ENCODE results near the gene SMOC2.
"Not testable (repeated sequence)": the region's sequence is repeated elsewhere in the genome, so short reads cannot be mapped to it uniquely, and the experiment has no call there.

Gene SMOC2

GRCh38 chr6:168695701-168696100, 254.7 kb downstream of the SMOC2 start:
- in situ Hi-C loops (cut with MboI; ENCODE audit: low sequenced_read_pairs, unreplicated experiment) = no loop called here
- DNase-seq (ENCODE audit: low spot score) = no peak
- TF ChIP-seq CTCF (IDR thresholded peaks at IDR 0.05; ENCODE audit: borderline replicate concordance, control extremely low read depth, extremely low read depth, insufficient read depth, missing control alignments) = no peak

GRCh38 chr6:168698923-168699322, 257.9 kb downstream of the SMOC2 start:
- no peak for DNase-seq (ENCODE audit: low spot score)
- no peak for TF ChIP-seq CTCF (IDR thresholded peaks at IDR 0.05; ENCODE audit: borderline replicate concordance, control extremely low read depth, extremely low read depth, insufficient read depth, missing control alignments)
- in situ Hi-C loops (cut with MboI; ENCODE audit: low sequenced_read_pairs, unreplicated experiment) = no loop called here

GRCh38 chr6:168699631-168700295, 258.8 kb downstream of the SMOC2 start:
- DNase-seq (ENCODE audit: low spot score) = no peak
- TF ChIP-seq CTCF (IDR thresholded peaks at IDR 0.05; ENCODE audit: borderline replicate concordance, control extremely low read depth, extremely low read depth, insufficient read depth, missing control alignments) = no peak
- in situ Hi-C loops (cut with MboI; ENCODE audit: low sequenced_read_pairs, unreplicated experiment) = no loop called here

GRCh38 chr6:168700880-168701279, 259.9 kb downstream of the SMOC2 start:
- no peak for TF ChIP-seq CTCF (IDR thresholded peaks at IDR 0.05; ENCODE audit: borderline replicate concordance, control extremely low read depth, extremely low read depth, insufficient read depth, missing control alignments)
- in situ Hi-C loops (cut with MboI; ENCODE audit: low sequenced_read_pairs, unreplicated experiment) = no loop called here
- no peak for DNase-seq (ENCODE audit: low spot score)

- in situ Hi-C loops (cut with MboI; ENCODE audit: low sequenced_read_pairs, unreplicated experiment) = no loop called here
- TF ChIP-seq CTCF (IDR thresholded peaks at IDR 0.05; ENCODE audit: borderline replicate concordance, control extremely low read depth, extremely low read depth, insufficient read depth, missing control alignments) = no peak
- no peak for DNase-seq (ENCODE audit: low spot score)
Measured at GRCh38 chr6:168703990-168704389, 263.0 kb downstream of the SMOC2 start.

GRCh38 chr6:168704678-168705077, 263.7 kb downstream of the SMOC2 start:
- no peak for TF ChIP-seq CTCF (IDR thresholded peaks at IDR 0.05; ENCODE audit: borderline replicate concordance, control extremely low read depth, extremely low read depth, insufficient read depth, missing control alignments)
- DNase-seq (ENCODE audit: low spot score) = no peak
- in situ Hi-C loops (cut with MboI; ENCODE audit: low sequenced_read_pairs, unreplicated experiment) = no loop called here

- DNase-seq (ENCODE audit: low spot score); in situ Hi-C loops (cut with MboI; ENCODE audit: low sequenced_read_pairs, unreplicated experiment): not testable (repeated sequence)
Measured at GRCh38 chr6:168705271-168705670, 264.3 kb downstream of the SMOC2 start.
